Liver (tissue), 9 donors: Measurements from ENCODE around the gene TOGARAM2. TPM values are rescaled to one million over a fixed set of nuclear protein-coding genes. Genes with fewer than 3 reads are reported as not detected.

Experiments
- DNase-seq: peaks from one replicate; pipeline ENCODE4 v3.0.0-alpha.2; 2017; ENCODE audit warnings: low spot score
- H3K27ac ChIP-seq, 2 donors: one replicate each; pipeline ENCODE4 v1.7.0; 2013; ENCODE audit warnings: inconsistent platforms in 2 of 2, low read length in 2 of 2, control low read depth in 1 of 2, low read depth in 1 of 2, mild to moderate bottlenecking in 1 of 2
- H3K27me3 ChIP-seq, 4 donors: one replicate each; pipeline versions ENCODE4 v1.6.1 to v1.7.0; 2013; ENCODE audit warnings: low read length in 3 of 4, inconsistent platforms in 1 of 4, mild to moderate bottlenecking in 1 of 4, moderate library complexity in 1 of 4; ENCODE audit not compliant: control insufficient read depth in 4 of 4, insufficient read depth in 4 of 4
- H3K36me3 ChIP-seq, 4 donors: one replicate each; pipeline versions ENCODE4 v1.6.1 to v1.7.0; 2013; ENCODE audit warnings: low read length in 3 of 4, mild to moderate bottlenecking in 3 of 4, low read depth in 1 of 4, moderate library complexity in 1 of 4; ENCODE audit not compliant: control insufficient read depth in 4 of 4, insufficient read depth in 3 of 4
- H3K4me1 ChIP-seq, 4 donors: one replicate each; pipeline versions ENCODE4 v1.6.1 to v1.7.0; 2013; ENCODE audit warnings: low read length in 3 of 4, mild to moderate bottlenecking in 3 of 4, moderate library complexity in 1 of 4; ENCODE audit not compliant: control insufficient read depth in 4 of 4, insufficient read depth in 4 of 4
- H3K4me3 ChIP-seq, 3 donors: one replicate each; pipeline versions ENCODE4 v1.6.1 to v1.7.0; 2013; ENCODE audit warnings: low read length in 3 of 3, control low read depth in 1 of 3, low read depth in 1 of 3, mild to moderate bottlenecking in 1 of 3
- H3K9ac ChIP-seq, 2 donors: one replicate each; pipeline ENCODE4 v1.7.0; 2013; ENCODE audit warnings: low read length in 2 of 2, mild to moderate bottlenecking in 2 of 2, moderate library complexity in 2 of 2, control low read depth in 1 of 2, low read depth in 1 of 2
- H3K9me3 ChIP-seq, 4 donors: one replicate each; pipeline versions ENCODE4 v1.6.1 to v1.7.0; 2013; ENCODE audit warnings: low read length in 3 of 4; ENCODE audit not compliant: control insufficient read depth in 4 of 4
- ATF3 ChIP-seq: IDR thresholded peaks from 2 replicates; pipeline ENCODE4 v1.6.1; 2016; ENCODE audit warnings: antibody characterized with exemption
- CTCF ChIP-seq: fragments of 150-350 bp; IDR thresholded peaks from 2 replicates; pipeline ENCODE4 v1.5.1; 2017; ENCODE audit warnings: improper control_type of control experiment, low read depth, low read length; ENCODE audit not compliant: missing input control
- FOXA1 ChIP-seq: IDR thresholded peaks from 2 replicates; pipeline ENCODE4 v1.6.1; 2016; ENCODE audit warnings: antibody characterized with exemption
- FOXA2 ChIP-seq: IDR thresholded peaks from 2 replicates; pipeline ENCODE4 v1.6.1; 2016; ENCODE audit warnings: antibody characterized with exemption
- GABPA ChIP-seq, 2 donors: IDR thresholded peaks in 1 of 2; conservative IDR thresholded peaks in 1 of 2; 2 replicates each; pipeline ENCODE4 v1.6.1; 2016; ENCODE audit warnings: antibody characterized with exemption in 2 of 2, mild to moderate bottlenecking in 1 of 2, moderate library complexity in 1 of 2
- HNF4A ChIP-seq, 2 donors: conservative IDR thresholded peaks; 2 replicates each; pipeline ENCODE4 v1.6.1; 2016; ENCODE audit warnings: antibody characterized with exemption in 2 of 2, mild to moderate bottlenecking in 2 of 2
- HNF4G ChIP-seq: IDR thresholded peaks from 2 replicates; pipeline ENCODE4 v1.6.1; 2016; ENCODE audit warnings: antibody characterized with exemption
- JUND ChIP-seq, 2 donors: IDR thresholded peaks; 2 replicates each; pipeline ENCODE4 v1.6.1; 2016; ENCODE audit warnings: antibody characterized with exemption in 2 of 2
- MAX ChIP-seq: IDR thresholded peaks from 2 replicates; pipeline ENCODE4 v1.6.1; 2016; ENCODE audit warnings: antibody characterized with exemption
- NR2F2 ChIP-seq: IDR thresholded peaks from 2 replicates; pipeline ENCODE4 v1.6.1; 2016; ENCODE audit warnings: antibody characterized with exemption
- RAD21 ChIP-seq, 2 donors: IDR thresholded peaks; 2 replicates each; pipeline ENCODE4 v1.6.1; 2016; ENCODE audit warnings: antibody characterized with exemption in 2 of 2, mild to moderate bottlenecking in 2 of 2
- REST ChIP-seq: IDR thresholded peaks from 2 replicates; pipeline ENCODE4 v1.6.1; 2016; ENCODE audit warnings: antibody characterized with exemption, mild to moderate bottlenecking
- RXRA ChIP-seq, 2 donors: IDR thresholded peaks; 2 replicates each; pipeline ENCODE4 v1.6.1; 2017 to 2018; ENCODE audit warnings: antibody characterized with exemption in 2 of 2, mild to moderate bottlenecking in 1 of 2
- SP1 ChIP-seq: IDR thresholded peaks from 2 replicates; pipeline ENCODE4 v1.6.1; 2018; ENCODE audit warnings: antibody characterized with exemption, mild to moderate bottlenecking
- TAF1 ChIP-seq: conservative IDR thresholded peaks from 2 replicates; pipeline ENCODE4 v1.6.1; 2016; ENCODE audit warnings: antibody characterized with exemption, mild to moderate bottlenecking
- YY1 ChIP-seq: IDR thresholded peaks from 2 replicates; pipeline ENCODE4 v1.6.1; 2016; ENCODE audit warnings: antibody characterized with exemption, mild to moderate bottlenecking
- ZBTB33 ChIP-seq: IDR thresholded peaks from 2 replicates; pipeline ENCODE4 v1.6.1; 2016; ENCODE audit warnings: antibody characterized with exemption
- WGBS: extraction: QIAGEN DNeasy Blood & Tissue Kit; methylation state at CpG from one replicate; pipeline ENCODE4 v1.1.7; 2013; 5-methylcytosine and 5-hydroxymethylcytosine counted together
- polyA plus RNA-seq, 2 donors: library from polyadenylated mRNA; stranded (reverse) in 1 of 2; unstranded in 1 of 2; fragments of 200-250 nt in 1 of 2; fragments of >200 nt in 1 of 2; fragmentation: Nextera tagmentation in 1 of 2; extraction: Ambion mirVana in 1 of 2; gene quantifications; one replicate each; pipeline versions ENCODE4 v1.2.1 to v1.2.3, GENCODE V29; 2013 to 2015
- total RNA-seq, 2 donors: library from RNA; depleted of rRNA; stranded (reverse); fragments of >200 nt; gene quantifications; one replicate each; pipeline ENCODE4 v1.2.3, GENCODE V29; 2014
- donor health status: healthy.
- donor health status: healthy.
- donor health status: healthy.
- donor health status: healthy.
- donor health status: healthy.

The TOGARAM2 gene
- total and polyA plus RNA-seq, 4 donors = 0.15 to 0.42 (median 0.19) TPM; not detected in 1

GRCh38 chr2:29000481-29000880 lies 19.4 kb downstream of the TOGARAM2 start:
- no peak overlapping the region for H3K27ac ChIP-seq
- H3K27me3 ChIP-seq = peaks cover 0 to 3% (median 0%) of the 10 kb centered on the region in 4 donors
- DNase-seq = no peak
- H3K9me3 ChIP-seq = no peaks in the 10 kb centered on the region
- no peak overlapping the region for H3K4me3 ChIP-seq
- no peak overlapping the region for H3K9ac ChIP-seq
- H3K36me3 ChIP-seq = no peaks in the 10 kb centered on the region
- H3K4me1 ChIP-seq = no peaks in the 10 kb centered on the region
- TF ChIP-seq GABPA (IDR thresholded peaks at IDR 0.05 in 1 of 2, conservative IDR thresholded peaks at IDR 0.05 in 1 of 2) = no peak
- TF ChIP-seq TAF1 = no peak
- WGBS = 65% methylated on average over 7 of the region's 7 CpGs

GRCh38 chr2:29000956-29001355 lies 19.9 kb downstream of the TOGARAM2 start:
- no peak overlapping the region for H3K27ac ChIP-seq
- TF ChIP-seq FOXA1 (no peak), GABPA (IDR thresholded peaks at IDR 0.05 in 1 of 2, conservative IDR thresholded peaks at IDR 0.05 in 1 of 2) (no peak), FOXA2 (no peak), HNF4A (conservative IDR thresholded peaks at IDR 0.05) (no peak), JUND (IDR thresholded peaks at IDR 0.05) (no peak), RAD21 (IDR thresholded peaks at IDR 0.05) (no peak), HNF4G (no peak), ATF3 (no peak), SP1 (no peak), TAF1 (no peak), CTCF (no peak), RXRA (IDR thresholded peaks at IDR 0.05) (no peak), MAX (no peak)
- no peak overlapping the region for H3K9ac ChIP-seq

GRCh38 chr2:29001806-29002205 lies 20.7 kb downstream of the TOGARAM2 start:
- Histone ChIP-seq H3K27me3 (peaks cover 0 to 3% (median 0%) of the 10 kb centered on the region in 4 donors), H3K9me3 (no peaks in the 10 kb centered on the region), H3K27ac (no peak overlapping the region), H3K9ac (no peak overlapping the region), H3K4me1 (no peaks in the 10 kb centered on the region), H3K4me3 (no peak overlapping the region), H3K36me3 (no peaks in the 10 kb centered on the region)
- 88% methylated on average over 4 of the region's 4 CpGs for WGBS
- no peak for DNase-seq
- TF ChIP-seq TAF1 (no peak), FOXA2 (no peak), MAX (no peak), YY1 (no peak), RXRA (IDR thresholded peaks at IDR 0.05) (no peak), REST (no peak), HNF4G (no peak), JUND (IDR thresholded peaks at IDR 0.05) (no peak), GABPA (IDR thresholded peaks at IDR 0.05 in 1 of 2, conservative IDR thresholded peaks at IDR 0.05 in 1 of 2) (no peak), SP1 (no peak), ZBTB33 (no peak), ATF3 (no peak), NR2F2 (no peak)

More at GRCh38 chr2:29000956-29001355, 19.9 kb downstream of the TOGARAM2 start:
- Histone ChIP-seq H3K4me1 (no peaks in the 10 kb centered on the region), H3K27me3 (peaks cover 0 to 3% (median 0%) of the 10 kb centered on the region in 4 donors), H3K9me3 (no peaks in the 10 kb centered on the region), H3K4me3 (no peak overlapping the region), H3K36me3 (no peaks in the 10 kb centered on the region)
- 82% methylated on average over 5 of the region's 5 CpGs for WGBS
- DNase-seq = no peak
